CD4-positive, CD25-positive, alpha-beta regulatory T cell (primary cell): ENCODE measurements around the gene PROC. TPM values are rescaled to one million over a fixed set of nuclear protein-coding genes. Genes with fewer than 3 reads are reported as not detected.
"Not testable (repeated sequence)": the region's sequence is repeated elsewhere in the genome, so short reads cannot be mapped to it uniquely, and the experiment has no call there.

Source experiments
- ATAC-seq, 2 donors: fragments of 150-1000 bp; cut with Tn5 transposase; one replicate each; pipeline ENCODE4 v1.10.0; 2021; ENCODE audit warnings: low read depth in 2 of 2, moderate number of reproducible peaks in 2 of 2, moderate library complexity in 1 of 2
- DNase-seq, 3 donors: peaks; one replicate each; pipeline versions ENCODE4 v3.0.0 to v3.0.0-alpha.2; 2012 to 2022; ENCODE audit warnings: mixed read lengths in 1 of 3
- H3K27ac ChIP-seq: one replicate; pipeline ENCODE4 v1.7.0; 2013; ENCODE audit warnings: mild to moderate bottlenecking, low read length; ENCODE audit not compliant: insufficient read depth, poor library complexity, severe bottlenecking
- H3K27me3 ChIP-seq: one replicate; pipeline ENCODE4 v1.7.0; 2013; ENCODE audit warnings: low read length; ENCODE audit not compliant: control insufficient read depth, insufficient read depth
- H3K36me3 ChIP-seq: one replicate; pipeline ENCODE4 v1.7.0; 2013; ENCODE audit warnings: mild to moderate bottlenecking, low read length, moderate library complexity; ENCODE audit not compliant: control insufficient read depth, insufficient read depth
- H3K4me1 ChIP-seq: 2 replicates; pipeline ENCODE4 v1.7.0; 2013; ENCODE audit warnings: mild to moderate bottlenecking, low read length; ENCODE audit not compliant: insufficient read depth, control insufficient read depth, poor library complexity, severe bottlenecking
- H3K4me3 ChIP-seq: one replicate; pipeline ENCODE4 v1.7.0; 2013; ENCODE audit warnings: low read depth, mild to moderate bottlenecking, low read length, moderate library complexity
- H3K9me3 ChIP-seq, 2 experiments: 1 replicate in 1 of 2; 2 replicates in 1 of 2; pipeline ENCODE4 v1.7.0; 2013; ENCODE audit warnings: low read length in 2 of 2, mild to moderate bottlenecking in 1 of 2, moderate library complexity in 1 of 2; ENCODE audit not compliant: control insufficient read depth in 2 of 2
- H3K27ac Mint-ChIP-seq, 3 donors: one replicate each; pipeline ENCODE4 v1.8.0; 2020 to 2022; ENCODE audit warnings: mild to moderate bottlenecking in 3 of 3, mixed read lengths in 3 of 3, moderate library complexity in 2 of 3
- H3K27me3 Mint-ChIP-seq: one replicate; pipeline ENCODE4 v1.8.0; 2022; ENCODE audit warnings: mild to moderate bottlenecking, mixed read lengths
- H3K36me3 Mint-ChIP-seq: one replicate; pipeline ENCODE4 v1.8.0; 2020; ENCODE audit warnings: mixed read lengths
- H3K4me1 Mint-ChIP-seq, 4 donors: one replicate each; pipeline ENCODE4 v1.8.0; 2020 to 2022; ENCODE audit warnings: mixed read lengths in 4 of 4, mild to moderate bottlenecking in 1 of 4
- H3K4me3 Mint-ChIP-seq, 4 donors: one replicate each; pipeline ENCODE4 v1.8.0; 2020 to 2022; ENCODE audit warnings: mild to moderate bottlenecking in 4 of 4, mixed read lengths in 4 of 4, moderate library complexity in 3 of 4
- H3K9me3 Mint-ChIP-seq, 7 donors: one replicate each; pipeline ENCODE4 v1.8.0; 2020 to 2022; ENCODE audit warnings: mixed read lengths in 7 of 7, mild to moderate bottlenecking in 3 of 7, moderate library complexity in 2 of 7
- polyA plus RNA-seq, 4 donors: library from polyadenylated mRNA; unstranded; fragments of 300-500 nt; fragmentation: Illumina TruSeq; gene quantifications; one replicate each; pipeline ENCODE4 v1.2.3, GENCODE V29; 2021
- total RNA-seq: library from RNA; stranded (reverse); gene quantifications from one replicate; pipeline ENCODE4 v1.2.3, GENCODE V29; 2022

Gene PROC
- total and polyA plus RNA-seq, 5 donors from 2014 or later = 0.35 TPM; not detected in 4

- no peaks in the 10 kb centered on the region for H3K27me3 ChIP-seq
- no peak for DNase-seq
- ATAC-seq = no peak
- no peaks in the 10 kb centered on the region for H3K27me3 Mint-ChIP-seq
- H3K36me3 Mint-ChIP-seq = no peaks in the 10 kb centered on the region
- peak overlapping the region; percentile 29 for H3K4me3 ChIP-seq
- H3K27ac Mint-ChIP-seq = no peak overlapping the region
- H3K27ac ChIP-seq = no peak overlapping the region
- peaks cover 12 to 24% (median 20%) of the 10 kb centered on the region in 4 donors for H3K4me1 Mint-ChIP-seq
- no peaks in the 10 kb centered on the region for H3K36me3 ChIP-seq
- no peaks in the 10 kb centered on the region for H3K9me3 ChIP-seq
- H3K4me3 Mint-ChIP-seq = peak overlapping the region; percentile 76 to 91 (median 80)
- no peaks in the 10 kb centered on the region for H3K9me3 Mint-ChIP-seq
- peaks cover 25% of the 10 kb centered on the region for H3K4me1 ChIP-seq
Observed at GRCh38 chr2:127407091-127407490, 11.1 kb upstream of the PROC start.

DNA sequence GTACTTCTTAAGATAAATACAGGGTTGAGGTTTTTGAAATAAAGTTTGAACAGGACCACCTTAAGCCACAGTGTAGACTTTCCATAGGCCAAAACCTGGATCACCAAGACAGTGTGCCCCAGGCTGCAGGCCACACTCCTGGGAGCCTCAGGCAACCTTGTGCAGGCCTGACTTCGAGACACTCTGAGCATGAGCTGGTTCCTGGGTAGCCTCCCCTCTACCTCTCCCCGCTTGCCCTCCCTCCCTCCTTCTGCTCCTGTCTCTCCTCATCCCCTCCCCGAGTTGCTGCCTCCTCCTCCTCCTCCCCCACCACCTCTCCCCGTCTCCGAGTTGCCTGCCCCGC, 10.6 kb upstream of the PROC start:
- H3K27ac ChIP-seq = peak overlapping the region; percentile 56
- Mint-ChIP-seq H3K27ac (peak overlapping the region in 1 of 3 donors; percentile 20), H3K9me3 (no peaks in the 10 kb centered on the region), H3K36me3 (no peaks in the 10 kb centered on the region), H3K4me3 (peak overlapping the region; percentile 76 to 91 (median 80)), H3K27me3 (no peaks in the 10 kb centered on the region), H3K4me1 (peaks cover 12 to 24% (median 20%) of the 10 kb centered on the region in 4 donors)
- no peaks in the 10 kb centered on the region for H3K27me3 ChIP-seq
- peak overlapping the region; percentile 29 for H3K4me3 ChIP-seq
- H3K4me1 ChIP-seq = peaks cover 25% of the 10 kb centered on the region
- no peak for DNase-seq
- no peaks in the 10 kb centered on the region for H3K9me3 ChIP-seq
- ATAC-seq = peak; percentile 42 to 63
- H3K36me3 ChIP-seq = no peaks in the 10 kb centered on the region

GRCh38 chr2:127408004-127408806, 10.0 kb upstream of the PROC start:
- Mint-ChIP-seq H3K4me1 (peaks cover 12 to 24% (median 20%) of the 10 kb centered on the region in 4 donors), H3K36me3 (no peaks in the 10 kb centered on the region), H3K27ac (peak overlapping the region in 2 of 3 donors; percentile 67 to 83), H3K9me3 (peaks cover 0 to 2% (median 0%) of the 10 kb centered on the region in 7 donors), H3K4me3 (peak overlapping the region; percentile 76 to 91 (median 80)), H3K27me3 (no peaks in the 10 kb centered on the region)
- DNase-seq (peak; percentile 79 to 86 (median 83)), ATAC-seq (peak; percentile 92 to 95)
- Histone ChIP-seq H3K4me3 (no peak overlapping the region), H3K27me3 (no peaks in the 10 kb centered on the region), H3K4me1 (peaks cover 25% of the 10 kb centered on the region), H3K9me3 (peaks cover 0 to under 1% of the 10 kb centered on the region in 2 experiments), H3K27ac (peak overlapping the region; percentile 56), H3K36me3 (no peaks in the 10 kb centered on the region)

DNA sequence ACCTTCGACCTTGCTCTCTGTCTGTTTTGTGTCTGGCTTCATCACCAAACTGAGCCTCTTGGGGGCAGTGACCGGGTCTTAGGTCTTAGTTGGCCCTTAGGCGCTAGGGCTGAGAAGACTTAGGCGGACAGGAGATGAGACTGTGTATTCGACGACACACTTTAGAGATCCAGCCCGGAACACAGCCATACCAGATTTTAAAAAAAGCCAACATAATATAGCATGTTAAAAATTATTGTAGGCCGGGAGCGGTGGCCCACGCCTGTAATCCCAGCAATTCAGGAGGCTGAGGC, 9.5 kb upstream of the PROC start:
- Mint-ChIP-seq H3K4me3 (peak overlapping the region; percentile 74 to 90 (median 78)), H3K36me3 (no peaks in the 10 kb centered on the region), H3K4me1 (peaks cover 12 to 24% (median 20%) of the 10 kb centered on the region in 4 donors), H3K27me3 (no peaks in the 10 kb centered on the region), H3K9me3 (peaks cover 0 to 2% (median 0%) of the 10 kb centered on the region in 7 donors), H3K27ac (peak overlapping the region in 2 of 3 donors; percentile 67 to 83)
- H3K4me3 ChIP-seq = no peak overlapping the region
- peaks cover 25% of the 10 kb centered on the region for H3K4me1 ChIP-seq
- ATAC-seq (no peak), DNase-seq (no peak)
- peaks cover 0 to 2% of the 10 kb centered on the region in 2 experiments for H3K9me3 ChIP-seq
- H3K27ac ChIP-seq = peak overlapping the region; percentile 56
- H3K27me3 ChIP-seq = no peaks in the 10 kb centered on the region
- no peaks in the 10 kb centered on the region for H3K36me3 ChIP-seq

DNA sequence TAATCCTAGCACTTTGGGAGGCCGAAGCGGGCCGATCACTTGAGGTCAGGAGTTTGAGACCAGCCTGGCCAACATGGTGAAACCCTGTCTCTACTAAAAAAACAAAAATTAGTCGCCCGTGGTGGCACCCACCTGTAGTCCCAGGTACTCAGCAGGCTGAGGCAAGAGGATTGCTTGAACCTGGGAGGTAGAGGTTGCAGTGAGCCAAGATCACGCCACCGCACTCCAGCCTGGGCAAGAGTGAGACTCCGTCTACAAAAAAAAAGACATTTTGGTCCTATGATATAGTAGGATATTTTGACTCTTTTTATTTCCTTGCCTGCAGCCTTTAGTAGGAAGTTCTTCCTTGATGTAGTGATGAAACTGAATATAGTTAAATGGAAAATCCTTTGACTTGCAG, 8.5 kb upstream of the PROC start:
- H3K4me1 ChIP-seq = peaks cover 25% of the 10 kb centered on the region
- not testable (repeated sequence) for H3K36me3 ChIP-seq, DNase-seq, H3K9me3 Mint-ChIP-seq, H3K27ac ChIP-seq, ATAC-seq, H3K27me3 Mint-ChIP-seq, H3K9me3 ChIP-seq, H3K27me3 ChIP-seq, H3K36me3 Mint-ChIP-seq, H3K4me3 ChIP-seq
- Mint-ChIP-seq H3K4me1 (peaks cover 12 to 25% (median 23%) of the 10 kb centered on the region in 4 donors), H3K27ac (peak overlapping the region in 1 of 3 donors; percentile 60), H3K4me3 (peak overlapping the region in 2 of 4 donors; percentile 41 to 70)

DNA sequence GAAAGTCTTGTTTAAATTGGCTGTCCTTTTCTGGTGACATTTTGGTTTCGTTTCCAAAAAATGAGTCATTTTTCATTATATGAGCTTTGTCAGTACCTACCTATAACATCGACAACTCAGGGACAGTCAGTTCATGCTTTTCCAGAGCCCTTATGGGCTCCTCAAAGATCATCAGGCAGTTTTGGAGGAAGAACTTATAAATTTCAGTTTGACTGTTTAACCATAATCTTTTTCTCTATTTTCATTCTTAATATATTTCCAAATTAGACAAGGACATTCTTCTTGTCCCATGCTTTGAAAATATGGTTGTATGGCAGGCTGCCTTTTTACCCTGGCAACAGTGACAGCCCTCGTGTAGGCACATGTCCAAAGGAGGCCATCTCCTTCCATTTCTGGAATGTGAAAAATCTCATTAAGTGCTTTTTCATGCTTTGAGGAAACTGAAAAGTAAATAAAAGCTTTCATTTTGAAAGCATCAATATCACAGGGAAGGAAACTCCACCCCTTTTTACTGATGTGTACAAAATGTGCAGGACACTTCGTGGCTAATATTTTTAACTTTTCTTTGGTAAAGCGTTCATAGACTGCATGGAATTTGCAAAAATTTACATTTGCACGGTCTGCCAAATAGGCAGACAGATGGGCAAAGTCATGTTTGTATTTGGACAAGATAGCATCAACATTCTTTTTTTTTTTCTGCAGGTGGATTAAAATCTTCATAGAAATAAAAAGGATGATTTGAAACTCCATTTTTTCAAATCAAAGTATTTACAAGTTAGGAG, 7.2 kb upstream of the PROC start:
- Histone ChIP-seq H3K9me3 (peaks cover 0 to 2% of the 10 kb centered on the region in 2 experiments), H3K36me3 (no peaks in the 10 kb centered on the region), H3K27ac (peak overlapping the region; percentile 60), H3K4me1 (peaks cover 31% of the 10 kb centered on the region), H3K4me3 (peak overlapping the region; percentile 73), H3K27me3 (no peaks in the 10 kb centered on the region)
- Mint-ChIP-seq H3K27me3 (no peaks in the 10 kb centered on the region), H3K9me3 (peaks cover 0 to 2% (median 0%) of the 10 kb centered on the region in 7 donors), H3K4me3 (peak overlapping the region; percentile 26 to 85 (median 60)), H3K36me3 (no peaks in the 10 kb centered on the region), H3K27ac (peak overlapping the region; percentile 33 to 98 (median 55)), H3K4me1 (peaks cover 12 to 30% (median 25%) of the 10 kb centered on the region in 4 donors)
- ATAC-seq (no peak), DNase-seq (peak in 1 of 3 donors; percentile 72)

DNA sequence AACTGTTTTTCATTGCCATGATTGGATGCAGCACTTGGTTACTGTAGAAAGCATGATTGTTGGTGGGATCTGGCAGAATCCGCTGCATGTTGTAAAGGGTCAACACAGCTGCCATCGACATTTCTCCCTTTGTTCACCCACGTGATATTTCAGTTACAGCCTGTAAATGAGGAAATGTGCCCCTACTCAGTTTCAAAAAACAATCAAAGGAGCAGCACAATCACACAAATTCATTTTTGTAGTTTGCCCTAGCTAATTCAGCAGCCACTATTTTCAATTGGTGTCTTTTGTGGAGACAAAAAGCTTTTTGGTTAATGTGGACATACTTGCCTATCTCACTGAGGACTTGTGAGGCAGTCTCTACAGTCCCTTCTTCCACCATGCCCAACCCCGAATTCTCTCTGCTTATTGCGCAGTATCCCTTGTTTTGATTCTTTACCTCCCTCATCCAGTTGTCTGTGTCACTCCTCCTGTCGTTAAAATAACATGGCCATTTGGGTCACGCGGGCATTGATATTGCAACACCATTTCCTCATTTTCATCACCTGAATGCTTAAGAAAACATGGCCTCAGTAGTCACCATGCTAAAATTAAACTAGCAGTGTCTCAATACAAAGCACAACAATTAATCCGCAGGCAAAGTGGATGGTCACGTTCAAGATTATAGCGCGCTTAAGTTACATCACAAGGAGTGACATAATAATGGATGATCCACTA, 6.4 kb upstream of the PROC start:
- Histone ChIP-seq H3K4me3 (peak overlapping the region; percentile 73), H3K36me3 (no peaks in the 10 kb centered on the region), H3K27ac (no peak overlapping the region), H3K9me3 (peaks cover 0 to 2% of the 10 kb centered on the region in 2 experiments), H3K27me3 (no peaks in the 10 kb centered on the region), H3K4me1 (peaks cover 39% of the 10 kb centered on the region)
- H3K36me3 Mint-ChIP-seq = no peaks in the 10 kb centered on the region
- peaks cover 15 to 37% (median 26%) of the 10 kb centered on the region in 4 donors for H3K4me1 Mint-ChIP-seq
- H3K27ac Mint-ChIP-seq = peak overlapping the region in 2 of 3 donors; percentile 33 to 55
- H3K9me3 Mint-ChIP-seq = peaks cover 0 to 2% (median 0%) of the 10 kb centered on the region in 7 donors
- peak overlapping the region in 3 of 4 donors; percentile 26 to 59 (median 42) for H3K4me3 Mint-ChIP-seq
- H3K27me3 Mint-ChIP-seq = no peaks in the 10 kb centered on the region
- ATAC-seq (no peak), DNase-seq (no peak)
